Stimulated activated CD4-positive, alpha-beta T cell treated with anti-CD3 and anti-CD28 coated beads, Interleukin-1b, Interleukin-23, amount 100 ng/mL, for 24 hours (primary cell): Measurements from ENCODE around the gene UBE4B.
A peak's percentile ranks its signal among the peaks of the same experiment; 100 is the strongest.
"Not testable (repeated sequence)": the region's sequence is repeated elsewhere in the genome, so short reads cannot be mapped to it uniquely, and the experiment has no call there.

Experiments used
- DNase-seq, 4 experiments: peaks; one replicate each; pipeline ENCODE4 v3.0.0-alpha.2; 2020; ENCODE audit warnings: low read depth in 4 of 4, low spot score in 1 of 4

UBE4B gene

DNA sequence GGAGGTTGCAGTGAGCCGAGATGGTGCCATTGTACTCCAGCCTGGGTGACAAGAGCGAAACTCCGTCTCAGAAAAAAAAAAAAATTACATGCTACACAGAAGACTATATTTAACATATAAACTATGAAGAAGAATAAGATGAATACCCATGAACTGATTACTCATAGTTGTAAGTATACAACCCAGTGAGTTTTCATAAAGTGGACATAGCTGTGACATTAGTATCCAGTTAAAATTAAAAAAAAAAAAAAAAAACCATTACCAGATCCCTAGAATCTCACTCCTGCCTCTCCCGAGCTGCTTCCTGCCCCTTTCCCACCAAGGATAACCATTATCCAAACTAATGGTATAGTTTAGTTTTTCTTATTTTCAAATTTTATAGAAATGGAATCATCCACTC is 37.4 kb downstream of the UBE4B start:
- no peak for DNase-seq

GRCh38 chr1:10071640-10072039 is 38.9 kb downstream of the UBE4B start:
- no peak for DNase-seq

- DNase-seq = not testable (repeated sequence)
Observed at GRCh38 chr1:10073371-10073770, 40.6 kb downstream of the UBE4B start.

DNA sequence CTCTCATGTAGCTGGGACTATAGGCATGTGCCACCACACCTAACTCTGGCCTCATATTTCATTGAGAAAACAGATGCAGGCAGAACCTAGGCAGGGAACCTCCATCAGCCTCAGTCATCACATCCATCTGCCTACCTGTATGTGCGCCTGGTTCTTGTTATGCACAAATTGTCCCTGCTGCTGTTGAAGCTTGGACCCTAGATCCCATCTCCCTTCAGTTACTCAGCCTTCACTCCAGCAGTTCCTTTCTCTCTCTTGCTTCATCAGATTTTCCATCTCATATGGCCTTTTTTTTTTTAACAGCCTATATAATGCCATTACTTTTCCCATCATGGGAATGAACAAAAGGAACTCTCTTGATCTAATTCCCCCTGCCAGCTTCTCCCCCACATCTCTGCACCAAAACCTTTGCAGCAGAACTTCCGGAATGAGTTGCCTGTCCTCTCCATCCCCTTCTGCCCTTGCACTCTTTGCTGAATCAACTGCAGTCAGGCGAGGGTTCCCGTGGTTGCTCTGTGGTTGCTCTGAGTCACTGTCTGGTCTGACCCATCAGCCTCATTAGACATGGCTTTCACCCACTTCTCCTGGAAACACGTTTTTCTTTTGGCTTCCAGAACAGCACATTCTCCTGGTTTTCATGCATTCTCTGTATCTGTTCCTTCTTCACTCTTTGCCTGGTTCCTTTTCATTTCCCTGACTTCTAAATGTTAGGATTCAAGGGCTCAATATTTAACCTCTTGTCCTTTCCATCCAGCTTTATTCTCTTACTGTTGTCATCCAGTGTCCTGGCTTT is 41.5 kb downstream of the UBE4B start:
- peak; percentile 15 to 57 (median 26) for DNase-seq

DNA sequence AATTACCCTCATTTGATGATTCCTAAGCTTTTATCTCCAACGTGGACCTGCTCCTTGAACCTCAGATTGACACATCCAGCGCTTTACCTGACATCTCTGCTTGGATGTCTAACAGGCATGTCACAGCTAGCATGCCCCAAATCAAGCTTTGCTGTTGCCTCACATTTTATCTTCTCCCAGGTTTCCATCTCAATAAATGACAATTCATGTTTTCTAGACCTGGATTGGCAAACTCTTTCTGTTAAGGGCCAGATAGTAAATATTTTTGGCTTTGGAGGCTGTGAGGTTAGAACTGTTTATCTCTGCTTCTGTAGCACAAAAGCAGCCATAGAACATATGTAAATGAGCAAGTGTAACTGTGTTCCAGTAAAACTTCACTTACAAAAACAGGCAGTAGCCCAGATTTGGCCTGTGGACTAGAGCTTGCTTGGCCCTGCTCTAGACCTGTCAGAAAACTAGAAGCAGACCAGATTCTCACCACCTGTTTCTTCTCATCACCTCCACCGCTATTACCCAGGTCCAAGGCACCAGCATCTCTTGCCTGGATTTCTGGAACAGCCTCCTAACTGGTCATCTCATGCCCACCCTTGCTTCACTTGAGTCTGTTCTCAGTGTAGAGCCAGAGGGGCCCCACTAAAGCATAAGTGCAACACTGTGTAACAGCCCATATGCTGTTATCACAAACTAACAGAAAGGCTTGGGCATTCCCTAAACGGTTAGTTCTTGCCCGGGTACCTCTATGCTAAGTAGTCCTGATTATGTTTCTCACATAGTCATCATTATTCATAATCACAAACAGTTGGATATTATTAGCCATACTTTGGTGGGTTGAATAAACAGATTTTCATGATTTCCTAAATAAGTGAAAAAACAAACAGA is 42.3 kb downstream of the UBE4B start:
- DNase-seq = no peak

GRCh38 chr1:10075732-10076131 is 43.0 kb downstream of the UBE4B start:
- DNase-seq = no peak

GRCh38 chr1:10078494-10078893 is 45.7 kb downstream of the UBE4B start:
- DNase-seq = no peak

DNA sequence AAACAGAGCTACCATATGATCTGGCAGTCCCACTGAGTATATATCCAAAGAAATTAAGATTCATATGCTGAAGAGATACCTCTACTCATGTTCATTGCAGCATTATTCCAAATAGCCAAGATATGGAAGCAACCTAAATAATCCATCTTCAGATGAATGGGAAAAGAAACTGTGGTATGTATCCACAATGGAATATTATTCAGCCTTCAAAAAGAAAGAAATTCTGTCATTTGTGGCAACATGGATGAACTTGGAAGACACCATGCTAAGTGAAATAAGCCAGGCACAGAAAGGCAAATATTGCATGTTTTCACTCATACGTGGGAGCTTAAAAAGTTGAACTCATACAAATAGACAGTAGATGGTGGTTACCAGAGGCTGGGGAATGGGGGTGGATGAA is 47.8 kb downstream of the UBE4B start:
- DNase-seq = no peak

DNA sequence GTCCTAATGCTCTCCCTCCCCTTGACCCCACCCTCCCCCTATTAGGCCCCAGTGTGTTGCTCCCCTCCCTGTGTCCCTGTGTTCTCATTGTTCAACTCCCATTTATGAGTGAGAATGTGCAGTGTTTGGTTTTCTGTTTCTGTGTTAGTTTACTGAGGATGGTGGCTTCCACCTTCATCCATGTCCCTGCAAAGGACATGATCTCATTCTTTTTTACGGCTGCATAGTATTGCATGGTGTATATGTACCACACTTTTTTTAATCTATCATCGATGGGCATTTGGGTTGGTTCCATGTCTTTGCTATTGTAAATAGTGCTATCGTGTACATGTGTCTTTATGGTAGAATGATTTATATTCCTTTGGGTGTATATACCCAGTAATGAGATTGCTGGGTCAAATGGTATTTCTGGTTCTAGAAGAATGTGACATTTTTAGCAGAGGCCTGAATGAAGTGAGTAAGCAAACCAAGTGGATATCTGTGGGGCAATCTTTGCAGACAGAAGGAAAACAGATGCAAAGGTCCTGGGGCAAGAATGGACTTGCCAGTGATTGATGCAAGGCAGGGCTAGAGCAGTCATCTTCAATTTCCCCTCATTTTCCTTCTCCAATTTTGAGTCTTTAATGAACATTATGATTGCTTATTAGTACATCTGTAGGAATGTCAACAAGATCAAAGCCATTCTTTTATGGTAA is 50.2 kb downstream of the UBE4B start:
- DNase-seq = no peak

DNA sequence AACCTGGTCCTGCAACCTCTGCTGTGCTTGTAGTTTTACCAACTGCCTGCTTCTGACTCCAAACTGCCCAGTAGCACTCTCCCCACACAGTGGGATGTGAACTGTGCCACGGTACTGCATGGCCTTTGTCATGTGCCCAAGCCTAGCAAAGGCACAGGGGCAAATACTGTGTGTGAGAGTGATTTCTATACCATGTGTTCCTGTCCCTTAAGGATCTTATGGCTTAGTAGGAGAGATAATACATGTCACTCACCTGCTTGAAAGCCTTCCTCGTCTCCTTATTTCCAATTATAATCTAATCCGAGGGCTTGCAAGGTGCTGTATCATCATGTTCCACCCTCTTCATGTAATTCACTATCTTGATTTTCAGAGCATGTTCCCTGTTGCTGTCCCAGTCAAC is 51.3 kb downstream of the UBE4B start:
- DNase-seq = no peak

- DNase-seq = no peak
Observed at GRCh38 chr1:10085076-10085475, 52.3 kb downstream of the UBE4B start.

DNA sequence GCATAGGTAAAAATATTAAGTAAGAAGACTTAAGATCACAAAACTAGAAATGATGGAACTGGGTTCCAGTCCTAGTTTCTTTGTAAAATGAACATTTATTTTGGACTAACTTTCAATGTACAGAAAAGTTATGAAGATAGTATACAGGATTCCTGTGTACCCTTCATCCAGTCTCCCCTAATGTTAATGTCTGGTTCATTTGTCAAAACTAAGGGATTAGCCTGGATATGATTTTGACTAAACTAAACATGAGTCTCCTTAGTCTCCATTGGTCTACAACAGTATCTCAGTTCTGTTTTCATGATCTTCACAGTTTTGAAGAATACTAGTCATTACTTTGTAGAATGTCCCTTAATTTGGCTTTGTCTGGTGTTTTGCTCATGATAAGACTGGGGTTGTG is 54.5 kb downstream of the UBE4B start:
- DNase-seq = no peak

- DNase-seq = no peak
Observed at GRCh38 chr1:10101929-10102328, 69.2 kb downstream of the UBE4B start.

GRCh38 chr1:10103193-10103592 is 70.4 kb downstream of the UBE4B start:
- no peak for DNase-seq

DNA sequence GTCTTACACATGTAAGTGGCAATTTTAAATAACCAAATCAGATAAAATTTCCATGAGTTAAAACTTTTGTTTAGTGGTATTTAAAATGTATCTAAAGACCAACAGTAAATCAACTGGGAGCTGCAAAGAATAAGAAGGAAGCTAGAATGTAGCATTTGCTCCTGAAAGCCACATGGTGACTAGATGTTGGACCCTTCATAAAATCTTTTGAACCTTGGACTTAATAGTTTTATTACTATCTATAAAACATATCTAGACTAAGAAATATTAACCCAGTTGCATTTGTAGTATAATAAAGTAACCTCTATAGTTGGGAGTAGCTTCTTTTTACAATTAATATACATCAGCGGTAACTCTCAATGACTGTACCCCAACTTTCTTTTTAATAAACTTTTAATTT is 72.1 kb downstream of the UBE4B start:
- DNase-seq = no peak

- DNase-seq = no peak
Observed at GRCh38 chr1:10105484-10105883, 72.7 kb downstream of the UBE4B start.

GRCh38 chr1:10106241-10106640 is 73.5 kb downstream of the UBE4B start:
- DNase-seq = no peak

DNA sequence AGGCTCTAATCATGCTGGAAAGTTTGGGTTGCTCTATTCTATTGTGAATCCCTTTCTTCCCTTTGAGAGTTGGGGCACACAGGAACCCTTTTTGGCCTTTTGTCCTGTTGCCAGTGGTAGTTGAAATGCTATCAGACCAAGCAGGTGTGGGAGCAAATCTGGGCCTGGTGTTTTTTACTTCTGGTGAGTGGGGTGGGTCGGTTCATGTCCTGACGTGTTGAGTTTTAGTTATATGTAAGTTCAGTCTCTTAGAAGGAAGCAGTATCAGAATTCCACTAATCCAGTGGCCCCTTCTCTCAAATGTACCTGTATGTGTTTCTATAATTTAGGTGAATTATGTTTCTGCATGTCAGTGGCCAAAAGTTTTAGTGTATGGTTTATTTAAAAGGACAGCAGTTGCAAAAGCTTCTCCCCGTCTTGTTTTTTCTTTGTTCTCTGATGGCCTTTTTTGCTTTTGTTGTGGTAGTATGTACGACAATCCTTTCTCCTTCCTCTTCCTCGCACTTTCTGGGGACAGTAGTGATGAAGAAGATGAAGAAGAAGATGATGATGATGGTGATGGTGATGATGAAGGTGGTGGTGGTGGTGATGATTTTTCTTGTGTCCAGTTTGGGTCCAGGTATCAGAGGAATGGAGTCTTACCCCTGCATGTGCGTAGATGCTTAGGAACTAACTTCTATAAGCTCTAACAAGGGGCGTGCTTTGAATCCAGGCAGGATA is 74.2 kb downstream of the UBE4B start:
- no peak for DNase-seq

DNA sequence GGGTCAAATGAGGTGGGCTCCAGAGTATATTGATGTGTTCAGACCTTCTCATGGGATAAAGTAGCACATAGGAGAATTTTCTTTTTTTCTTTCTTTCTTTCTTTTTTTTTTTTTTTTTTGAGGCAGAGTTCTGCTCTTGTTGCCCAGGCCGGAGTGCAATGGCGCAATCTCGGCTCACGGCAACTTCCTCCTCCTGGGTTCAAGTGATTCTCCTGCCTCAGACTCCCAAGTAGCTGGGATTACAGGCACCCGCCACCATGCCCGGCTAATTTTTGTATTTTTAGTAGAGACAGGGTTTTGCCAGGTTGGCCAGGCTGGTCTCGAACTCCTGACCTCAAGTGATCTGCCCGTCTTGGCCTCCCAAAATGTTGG is 74.7 kb downstream of the UBE4B start:
- not testable (repeated sequence) for DNase-seq

DNA sequence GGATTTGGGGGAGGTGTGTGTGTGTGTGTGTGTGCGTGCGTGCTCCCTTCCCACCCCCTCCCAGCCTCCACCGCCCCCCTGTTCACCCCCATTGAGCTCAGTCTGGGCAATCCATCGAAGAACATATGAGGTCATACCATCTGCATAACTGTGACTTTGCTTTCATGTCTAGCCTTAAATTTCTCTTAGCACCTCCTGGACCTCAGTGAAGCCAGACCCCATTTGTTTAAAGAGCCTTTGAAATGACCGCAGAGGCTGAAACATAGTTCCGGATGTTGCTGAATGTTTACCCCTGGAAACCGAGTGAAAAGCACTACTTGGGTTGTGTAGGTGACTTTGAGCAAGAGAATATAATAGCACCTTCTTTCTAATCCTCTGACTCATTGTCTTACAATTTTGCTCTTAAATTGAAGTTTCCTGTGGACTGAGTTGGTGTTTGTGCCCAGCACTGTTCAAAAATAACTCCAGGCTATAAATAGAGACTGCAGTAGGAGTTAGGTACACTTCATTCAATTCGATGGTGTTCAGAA is 75.4 kb downstream of the UBE4B start:
- DNase-seq = no peak
